RWPE2 (cell line): ENCODE measurements around the gene PHB1.

Experiments used
- ATAC-seq: fragments of 200-7000 bp; cut with Tn5 transposase; 3 replicates; pipeline ENCODE4 v1.9.1; 2021; ENCODE audit warnings: low read depth
- DNase-seq: peaks from one replicate; pipeline ENCODE4 v3.0.0-alpha.2; 2020; ENCODE audit warnings: low spot score
- H3K27ac ChIP-seq: fragments of 450-650 bp; 2 replicates; pipeline ENCODE4 v1.5.1; 2017; ENCODE audit warnings: mild to moderate bottlenecking; ENCODE audit not compliant: poor library complexity, severe bottlenecking
- H3K27me3 ChIP-seq: fragments of 250-450 bp; sonication (Bioruptor Pico); 2 replicates; pipeline ENCODE4 v1.5.1; 2021; ENCODE audit warnings: mild to moderate bottlenecking, moderate library complexity; ENCODE audit not compliant: insufficient read depth, poor library complexity, severe bottlenecking
- H3K36me3 ChIP-seq: fragments of 250-450 bp; sonication (Bioruptor Pico); 2 replicates; pipeline ENCODE4 v1.5.1; 2020; ENCODE audit warnings: low read depth, mild to moderate bottlenecking, moderate library complexity
- H3K4me1 ChIP-seq: fragments of 250-450 bp; sonication (Bioruptor Pico); 2 replicates; pipeline ENCODE4 v1.5.1; 2021; ENCODE audit warnings: mild to moderate bottlenecking, moderate library complexity; ENCODE audit not compliant: insufficient read depth, poor library complexity, severe bottlenecking
- H3K4me3 ChIP-seq: fragments of 250-450 bp; sonication (Bioruptor Pico); 2 replicates; pipeline ENCODE4 v1.5.1; 2021; ENCODE audit warnings: mild to moderate bottlenecking, moderate library complexity; ENCODE audit not compliant: severe bottlenecking
- H3K9me3 ChIP-seq: fragments of 250-450 bp; sonication (Bioruptor Pico); 2 replicates; pipeline ENCODE4 v1.5.1; 2021; ENCODE audit warnings: mild to moderate bottlenecking, moderate library complexity; ENCODE audit not compliant: severe bottlenecking
- TF ChIP-seq, protein P1 (sequence below): fragments of 450-650 bp; IDR thresholded peaks from one replicate; pipeline ENCODE4 v1.5.1; 2017; ENCODE audit warnings: mild to moderate bottlenecking, moderate library complexity; ENCODE audit not compliant: poor library complexity, severe bottlenecking

PHB1 gene

DNA sequence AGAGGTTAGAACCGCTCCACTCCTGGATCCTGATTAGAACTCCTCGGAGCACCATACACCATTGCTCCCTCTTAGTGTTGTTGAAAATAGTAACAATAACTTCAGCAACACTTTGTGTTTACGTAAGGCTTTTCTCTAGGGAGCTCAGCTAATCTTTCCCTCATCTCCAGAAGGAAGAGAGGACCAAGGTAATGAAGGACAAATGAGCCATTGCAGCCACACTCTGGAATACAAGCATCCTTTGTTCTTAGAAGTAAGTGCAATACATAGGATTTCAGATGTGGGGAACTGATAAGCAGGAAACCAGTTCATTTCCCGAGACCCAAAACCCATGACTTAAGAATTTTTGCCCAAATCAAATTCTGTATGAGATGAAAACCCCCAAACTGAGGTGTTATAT, 29.7 kb downstream of the PHB1 start:
- Histone ChIP-seq H3K27ac (no peak overlapping the region), H3K4me1 (no peaks in the 10 kb centered on the region), H3K4me3 (no peak overlapping the region), H3K36me3 (no peaks in the 10 kb centered on the region), H3K9me3 (no peaks in the 10 kb centered on the region), H3K27me3 (no peaks in the 10 kb centered on the region)
- ATAC-seq (no peak), DNase-seq (no peak)
- TF ChIP-seq, protein P1, sequence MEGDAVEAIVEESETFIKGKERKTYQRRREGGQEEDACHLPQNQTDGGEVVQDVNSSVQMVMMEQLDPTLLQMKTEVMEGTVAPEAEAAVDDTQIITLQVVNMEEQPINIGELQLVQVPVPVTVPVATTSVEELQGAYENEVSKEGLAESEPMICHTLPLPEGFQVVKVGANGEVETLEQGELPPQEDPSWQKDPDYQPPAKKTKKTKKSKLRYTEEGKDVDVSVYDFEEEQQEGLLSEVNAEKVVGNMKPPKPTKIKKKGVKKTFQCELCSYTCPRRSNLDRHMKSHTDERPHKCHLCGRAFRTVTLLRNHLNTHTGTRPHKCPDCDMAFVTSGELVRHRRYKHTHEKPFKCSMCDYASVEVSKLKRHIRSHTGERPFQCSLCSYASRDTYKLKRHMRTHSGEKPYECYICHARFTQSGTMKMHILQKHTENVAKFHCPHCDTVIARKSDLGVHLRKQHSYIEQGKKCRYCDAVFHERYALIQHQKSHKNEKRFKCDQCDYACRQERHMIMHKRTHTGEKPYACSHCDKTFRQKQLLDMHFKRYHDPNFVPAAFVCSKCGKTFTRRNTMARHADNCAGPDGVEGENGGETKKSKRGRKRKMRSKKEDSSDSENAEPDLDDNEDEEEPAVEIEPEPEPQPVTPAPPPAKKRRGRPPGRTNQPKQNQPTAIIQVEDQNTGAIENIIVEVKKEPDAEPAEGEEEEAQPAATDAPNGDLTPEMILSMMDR = no peak

DNA sequence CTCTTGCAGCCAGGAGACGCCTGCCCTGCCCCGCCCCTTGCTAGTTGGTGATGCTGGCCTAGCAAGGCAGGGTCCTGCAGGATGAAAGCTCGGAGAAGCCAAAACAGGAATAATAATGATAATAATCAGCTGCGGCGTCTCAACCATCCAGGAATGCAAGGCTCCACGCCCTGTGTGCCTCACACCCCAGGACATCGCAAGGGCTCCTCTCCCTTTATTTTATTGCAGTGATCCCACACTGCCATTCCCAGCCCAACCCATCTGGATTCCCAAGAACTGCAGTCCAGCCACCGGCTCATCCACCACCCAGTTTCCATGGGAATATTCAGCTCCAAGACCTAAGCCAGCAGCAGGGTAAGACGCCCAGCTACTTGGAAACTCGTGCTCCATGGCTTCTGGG, 31.6 kb downstream of the PHB1 start:
- no peak overlapping the region for H3K27ac ChIP-seq
- no peaks in the 10 kb centered on the region for H3K9me3 ChIP-seq
- TF ChIP-seq, protein P1 = no peak
- DNase-seq = no peak
- no peaks in the 10 kb centered on the region for H3K36me3 ChIP-seq
- no peak overlapping the region for H3K4me3 ChIP-seq
- no peaks in the 10 kb centered on the region for H3K4me1 ChIP-seq
- ATAC-seq = no peak
- H3K27me3 ChIP-seq = no peaks in the 10 kb centered on the region

DNA sequence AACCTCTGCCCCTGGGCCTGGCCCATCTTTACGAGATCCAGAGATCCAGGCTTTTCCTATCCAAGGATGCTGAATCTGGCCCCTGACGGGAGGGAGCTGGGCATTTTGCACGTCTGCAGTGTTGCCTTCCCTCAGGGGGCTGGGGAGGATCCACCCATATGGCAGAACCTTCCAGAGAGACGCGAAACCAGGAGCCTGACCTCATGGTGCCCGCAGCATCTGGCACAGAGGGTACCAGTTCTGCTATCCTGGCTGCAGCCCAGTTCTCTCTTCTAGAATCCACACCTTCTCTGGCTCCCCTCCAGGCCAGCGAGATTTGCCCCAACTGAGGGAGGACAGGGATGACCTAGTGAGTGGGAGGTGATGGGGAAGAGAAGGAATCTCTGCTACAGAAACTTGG, 32.1 kb downstream of the PHB1 start:
- no peaks in the 10 kb centered on the region for H3K4me1 ChIP-seq
- H3K9me3 ChIP-seq = no peaks in the 10 kb centered on the region
- no peak for ATAC-seq
- no peak for DNase-seq
- no peaks in the 10 kb centered on the region for H3K27me3 ChIP-seq
- H3K27ac ChIP-seq = no peak overlapping the region
- no peak overlapping the region for H3K4me3 ChIP-seq
- H3K36me3 ChIP-seq = no peaks in the 10 kb centered on the region
- TF ChIP-seq, protein P1 = no peak

DNA sequence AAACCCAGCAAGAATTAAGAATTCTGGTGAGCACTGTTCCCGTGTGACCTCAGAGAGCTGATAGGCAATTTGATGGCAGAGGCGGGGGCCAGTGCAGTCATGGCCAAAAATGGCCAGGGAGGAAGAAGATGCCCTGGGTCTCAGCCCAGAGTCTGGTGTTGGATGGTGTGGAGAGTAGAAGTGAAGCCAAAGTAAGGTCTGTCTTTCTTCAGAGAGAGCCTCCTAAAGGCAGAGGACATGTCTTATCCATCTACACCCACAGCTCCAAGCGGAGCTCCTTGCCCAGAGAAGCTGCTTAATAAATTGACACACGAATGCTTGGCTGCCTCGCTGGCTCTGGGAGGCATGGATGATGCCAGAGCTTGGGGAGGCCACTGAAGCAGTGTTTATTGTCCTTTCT, 32.9 kb downstream of the PHB1 start:
- no peak overlapping the region for H3K27ac ChIP-seq
- no peaks in the 10 kb centered on the region for H3K4me1 ChIP-seq
- H3K27me3 ChIP-seq = no peaks in the 10 kb centered on the region
- H3K4me3 ChIP-seq = no peak overlapping the region
- ATAC-seq = no peak
- TF ChIP-seq, protein P1 = no peak
- H3K9me3 ChIP-seq = no peaks in the 10 kb centered on the region
- H3K36me3 ChIP-seq = no peaks in the 10 kb centered on the region
- no peak for DNase-seq

DNA sequence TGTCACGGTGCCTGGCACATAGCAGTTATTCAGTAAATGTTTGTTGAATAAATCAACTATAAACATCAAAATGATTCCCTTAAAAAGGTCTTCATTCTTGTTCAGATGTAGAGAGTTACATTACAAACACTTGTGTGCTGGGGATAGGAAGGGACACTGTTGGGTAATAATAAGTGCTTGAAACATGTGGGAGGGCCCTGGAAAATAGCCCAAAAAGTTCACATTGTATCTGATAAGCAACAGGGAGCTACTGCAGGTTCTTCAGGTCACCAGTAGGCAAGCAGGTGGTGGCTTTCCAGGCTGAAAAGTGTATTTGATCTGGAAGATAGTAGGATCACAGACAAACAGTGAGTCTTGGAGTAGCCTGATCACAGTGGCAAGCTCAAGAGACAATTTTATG, 33.6 kb downstream of the PHB1 start:
- Histone ChIP-seq H3K27me3 (no peaks in the 10 kb centered on the region), H3K4me3 (no peak overlapping the region), H3K36me3 (no peaks in the 10 kb centered on the region), H3K9me3 (no peaks in the 10 kb centered on the region), H3K27ac (no peak overlapping the region), H3K4me1 (no peaks in the 10 kb centered on the region)
- DNase-seq = no peak
- no peak for ATAC-seq
- TF ChIP-seq, protein P1 = no peak
